ENCODE data around the gene CSPG4.
A peak's percentile ranks its signal among the peaks of the same experiment; 100 is the strongest.

DNA sequence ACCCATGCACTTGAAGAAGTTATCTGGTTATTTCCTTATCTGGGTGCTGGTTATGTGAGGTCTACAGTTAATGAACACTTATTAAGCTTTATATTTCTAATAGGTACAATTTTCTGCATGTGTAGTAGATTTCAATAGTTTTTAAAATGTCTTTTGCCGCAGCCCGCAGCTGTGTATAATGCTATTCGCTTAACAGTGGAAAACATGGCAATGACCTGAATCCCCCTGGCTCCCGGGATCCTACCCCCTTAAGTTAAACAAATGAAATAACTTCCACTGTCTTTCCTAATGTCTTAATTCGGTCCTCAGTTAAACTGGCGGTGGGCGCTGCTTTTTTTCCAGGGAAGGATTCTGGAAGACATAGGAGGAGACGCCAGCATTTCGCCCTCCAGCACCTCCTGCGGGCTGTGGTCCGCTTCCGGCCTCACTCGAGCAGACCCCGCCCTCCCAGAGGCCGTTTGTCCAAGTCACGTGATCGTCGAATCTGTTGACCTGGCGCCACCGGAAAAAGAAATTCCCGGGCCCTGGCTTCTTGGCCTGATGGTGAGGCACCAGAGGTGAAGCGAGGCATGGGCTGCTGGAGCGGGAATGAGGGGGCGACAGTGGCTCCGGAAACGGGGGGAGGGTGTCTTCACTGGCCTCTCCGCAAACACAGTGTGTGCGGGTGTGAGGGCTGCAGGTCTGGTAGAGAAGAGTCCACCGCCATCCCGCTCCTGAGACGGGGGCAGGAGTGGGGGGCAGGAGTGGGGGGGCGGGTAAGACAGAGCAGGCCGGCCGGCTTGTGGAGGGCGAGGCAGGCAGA, 45.6 kb upstream of the CSPG4 start:
- TF ChIP-seq, protein P1, sequence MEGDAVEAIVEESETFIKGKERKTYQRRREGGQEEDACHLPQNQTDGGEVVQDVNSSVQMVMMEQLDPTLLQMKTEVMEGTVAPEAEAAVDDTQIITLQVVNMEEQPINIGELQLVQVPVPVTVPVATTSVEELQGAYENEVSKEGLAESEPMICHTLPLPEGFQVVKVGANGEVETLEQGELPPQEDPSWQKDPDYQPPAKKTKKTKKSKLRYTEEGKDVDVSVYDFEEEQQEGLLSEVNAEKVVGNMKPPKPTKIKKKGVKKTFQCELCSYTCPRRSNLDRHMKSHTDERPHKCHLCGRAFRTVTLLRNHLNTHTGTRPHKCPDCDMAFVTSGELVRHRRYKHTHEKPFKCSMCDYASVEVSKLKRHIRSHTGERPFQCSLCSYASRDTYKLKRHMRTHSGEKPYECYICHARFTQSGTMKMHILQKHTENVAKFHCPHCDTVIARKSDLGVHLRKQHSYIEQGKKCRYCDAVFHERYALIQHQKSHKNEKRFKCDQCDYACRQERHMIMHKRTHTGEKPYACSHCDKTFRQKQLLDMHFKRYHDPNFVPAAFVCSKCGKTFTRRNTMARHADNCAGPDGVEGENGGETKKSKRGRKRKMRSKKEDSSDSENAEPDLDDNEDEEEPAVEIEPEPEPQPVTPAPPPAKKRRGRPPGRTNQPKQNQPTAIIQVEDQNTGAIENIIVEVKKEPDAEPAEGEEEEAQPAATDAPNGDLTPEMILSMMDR (IDR thresholded peaks at IDR 0.05; ENCODE audit: low read depth, low read length, poor library complexity, severe bottlenecking), result peak; percentile 35
- no peak for TF ChIP-seq EZH2phosphoT487 (IDR thresholded peaks at IDR 0.05; ENCODE audit: borderline replicate concordance, low read length)
